ENCODE data around the gene NFATC2. TPM values are rescaled to one million over a fixed set of nuclear protein-coding genes. Genes with fewer than 3 reads are reported as not detected.

Gene NFATC2
- total RNA-seq, 4 donors from 2014 or later, result 5.7 to 36.4 (median 12.0) TPM

DNA sequence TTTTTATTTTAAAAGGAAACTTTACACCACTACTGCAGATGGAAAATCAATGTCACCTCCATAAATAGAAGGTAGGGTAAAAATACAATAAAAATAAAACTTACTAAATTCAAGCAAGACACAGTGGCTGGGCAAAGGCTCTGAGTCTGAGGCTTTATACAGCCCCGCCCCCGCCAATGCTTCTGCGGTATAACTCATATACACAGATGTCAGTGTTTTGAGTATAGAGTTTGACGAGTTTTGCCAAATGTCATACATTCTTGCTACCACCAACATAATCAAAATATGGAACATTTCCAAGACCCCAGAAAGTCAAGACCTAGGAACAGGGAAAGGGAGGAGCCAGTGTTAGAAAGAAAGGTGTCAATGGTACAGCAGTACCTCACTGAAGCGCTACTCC lies 12.8 kb downstream of the NFATC2 start:
- TF ChIP-seq POLR2A (IDR thresholded peaks at IDR 0.05) (no peak), CTCF (IDR thresholded peaks at IDR 0.05) (no peak)
- Histone ChIP-seq H3K9me3 (no peaks in the 10 kb centered on the region), H3K27me3 (no peaks in the 10 kb centered on the region), H3K4me3 (no peak overlapping the region), H3K36me3 (no peaks in the 10 kb centered on the region), H3K27ac (no peak overlapping the region), H3K4me1 (peaks cover 0 to 4% of the 10 kb centered on the region in 2 donors)
- intact Hi-C loops (cut with DNase I; ENCODE audit: low total_unique reads), result no loop called here
- DNase-seq, result no peak

- intact Hi-C loops (cut with DNase I; ENCODE audit: low total_unique reads), result no loop called here
- no peak overlapping the region for H3K27ac ChIP-seq
- peaks cover 0 to 4% of the 10 kb centered on the region in 2 donors for H3K4me1 ChIP-seq
- DNase-seq, result no peak
- TF ChIP-seq POLR2A (IDR thresholded peaks at IDR 0.05) (no peak), CTCF (IDR thresholded peaks at IDR 0.05) (no peak)
- no peak overlapping the region for H3K4me3 ChIP-seq
- no peaks in the 10 kb centered on the region for H3K36me3 ChIP-seq
- H3K9me3 ChIP-seq, result no peaks in the 10 kb centered on the region
- H3K27me3 ChIP-seq, result no peaks in the 10 kb centered on the region
Measured at GRCh38 chr20:51529081-51529681, 13.3 kb downstream of the NFATC2 start.

DNA sequence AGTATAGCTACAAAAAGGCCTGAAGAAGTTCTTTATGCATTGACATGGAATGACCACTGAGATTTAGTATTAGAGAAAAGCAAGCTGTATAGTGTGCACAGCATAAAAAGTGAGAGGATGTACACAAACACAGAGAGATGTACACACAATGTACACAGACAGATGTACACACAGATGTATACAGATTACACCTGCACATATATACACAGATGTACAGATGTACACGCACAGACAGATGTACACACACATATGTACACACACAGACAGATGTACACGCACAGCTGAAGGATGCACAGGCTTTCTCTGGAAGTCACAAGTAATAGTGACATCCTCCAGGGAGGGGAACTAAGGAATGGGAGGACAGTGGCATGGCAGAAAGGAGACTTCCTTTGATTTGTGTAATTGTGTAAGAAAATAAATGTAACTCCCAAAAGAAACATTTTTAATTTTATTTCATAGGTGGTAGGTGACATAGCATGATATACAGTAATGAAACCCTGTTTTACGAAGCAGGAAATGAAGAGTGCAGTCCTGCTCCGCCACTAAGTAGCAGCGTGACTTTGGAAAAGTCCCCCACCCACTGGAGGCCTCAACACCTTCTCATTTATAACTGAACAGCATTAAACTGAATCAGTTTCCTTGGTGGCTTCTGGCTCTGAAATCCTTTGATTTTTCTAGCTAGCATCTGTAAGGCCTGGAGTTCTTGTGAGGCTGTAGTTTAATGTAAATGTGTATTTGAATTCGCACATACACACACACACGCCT lies 14.1 kb downstream of the NFATC2 start:
- Histone ChIP-seq H3K27ac (no peak overlapping the region), H3K9me3 (no peaks in the 10 kb centered on the region), H3K4me1 (peaks cover 0 to 4% of the 10 kb centered on the region in 2 donors), H3K4me3 (no peak overlapping the region), H3K27me3 (no peaks in the 10 kb centered on the region), H3K36me3 (no peaks in the 10 kb centered on the region)
- TF ChIP-seq POLR2A (IDR thresholded peaks at IDR 0.05), result no peak
- TF ChIP-seq CTCF (IDR thresholded peaks at IDR 0.05), result no peak
- intact Hi-C loops (cut with DNase I; ENCODE audit: low total_unique reads), result no loop called here
- no peak for DNase-seq

DNA sequence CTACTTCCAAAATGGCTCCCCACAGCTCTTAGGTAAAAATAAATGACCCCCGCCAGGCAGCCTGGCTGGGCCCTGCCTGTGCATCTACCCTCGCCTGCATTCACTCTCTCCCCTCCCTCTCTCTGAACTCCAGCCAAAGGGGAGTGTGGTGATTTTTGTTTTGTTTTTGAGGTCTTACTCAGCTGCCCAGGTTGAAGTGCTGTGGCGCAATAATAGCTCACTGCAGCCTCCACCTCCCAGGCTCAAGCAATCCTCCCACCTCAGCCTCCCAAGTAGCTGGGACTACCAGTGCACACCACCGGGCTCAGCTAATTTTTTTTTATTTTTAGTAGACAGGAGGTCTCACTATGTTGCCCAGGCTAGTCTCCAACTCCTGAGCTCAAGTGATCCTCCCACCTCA lies 15.8 kb downstream of the NFATC2 start:
- intact Hi-C loops (cut with DNase I; ENCODE audit: low total_unique reads), result no loop called here
- no peak overlapping the region for H3K4me3 ChIP-seq

More for the DNA sequence above, 15.8 kb downstream of the NFATC2 start:
- Histone ChIP-seq H3K36me3 (no peaks in the 10 kb centered on the region), H3K27me3 (no peaks in the 10 kb centered on the region), H3K9me3 (no peaks in the 10 kb centered on the region), H3K4me1 (peaks cover 0 to 4% of the 10 kb centered on the region in 2 donors), H3K27ac (no peak overlapping the region)
- no peak for DNase-seq
- TF ChIP-seq POLR2A (IDR thresholded peaks at IDR 0.05) (no peak), CTCF (IDR thresholded peaks at IDR 0.05) (no peak)

All from uterus (tissue), 4 donors.